Prostate gland (tissue), 2 donors: ENCODE data around the gene SRBD1.

Source experiments
- CTCF ChIP-seq, 4 experiments: fragments of 200-600 bp in 2 of 4; fragments of 450-650 bp in 2 of 4; sonication (generic) in 2 of 4; IDR thresholded peaks; 1 replicate in 3 of 4; 2 replicates in 1 of 4; pipeline ENCODE4 v1.5.1; 2016 to 2019; ENCODE audit warnings: antibody characterized with exemption in 4 of 4, mild to moderate bottlenecking in 2 of 4, moderate library complexity in 2 of 4
- POLR2A ChIP-seq: fragments of 450-650 bp; IDR thresholded peaks from one replicate; pipeline ENCODE4 v1.6.1; 2016; ENCODE audit warnings: antibody characterized with exemption, mild to moderate bottlenecking
- POLR2AphosphoS5 ChIP-seq: sonication (generic); formaldehyde crosslinking; IDR thresholded peaks from one replicate; pipeline ENCODE4 v1.6.1; 2017; ENCODE audit warnings: antibody characterized with exemption

- TF ChIP-seq CTCF (IDR thresholded peaks at IDR 0.05) (no peak), POLR2A (no peak), POLR2AphosphoS5 (no peak)
Measured at GRCh38 chr2:45588158-45588829, 22.8 kb downstream of the SRBD1 start.
